GM10847 (cell line): ENCODE results near the gene CDKL2.

Experiments used
- POLR2A ChIP-seq: IDR thresholded peaks from 2 replicates; pipeline ENCODE4 v1.6.1; 2011; ENCODE audit not compliant: insufficient read length; ENCODE audit errors: extremely low read depth

Gene CDKL2

GRCh38 chr4:75630174-75630936 is at the start of gene CDKL2:
Gene CDKL2 (minus strand): TSS chr4:75630528. CDS start chr4:75625988, 4,540 bp downstream.
- TF ChIP-seq POLR2A, result no peak

GRCh38 chr4:75678965-75679364 is 48.6 kb upstream of the CDKL2 start:
- no peak for TF ChIP-seq POLR2A

DNA sequence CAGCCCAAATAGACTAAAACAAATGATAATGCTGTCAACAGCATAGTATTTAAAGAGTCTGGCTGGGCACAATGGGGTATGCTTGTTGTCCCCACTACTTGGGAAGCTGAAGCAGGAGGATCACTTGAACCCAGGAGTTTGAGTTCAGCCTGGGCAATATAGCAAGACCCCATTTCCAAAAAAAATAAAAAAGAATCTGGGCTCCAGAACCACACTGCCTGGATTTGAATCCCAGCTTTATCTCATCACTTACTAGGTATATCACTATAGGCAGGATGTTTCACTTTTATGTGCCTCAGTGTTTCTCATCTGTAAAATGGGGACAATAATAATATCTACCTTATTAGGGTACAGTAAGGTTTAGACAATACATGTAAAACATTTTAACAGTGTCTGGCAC is 48.1 kb upstream of the CDKL2 start:
- TF ChIP-seq POLR2A, result no peak

- no peak for TF ChIP-seq POLR2A
Measured at GRCh38 chr4:75675004-75675531, 44.7 kb upstream of the CDKL2 start.

GRCh38 chr4:75673959-75674328 is 43.6 kb upstream of the CDKL2 start:
- no peak for TF ChIP-seq POLR2A

- peak; percentile 73 for TF ChIP-seq POLR2A
Measured at GRCh38 chr4:75673027-75673958, 43.0 kb upstream of the CDKL2 start, which contains the start of gene G3BP2. Gene G3BP2 (minus strand): TSS chr4:75673411. CDS start chr4:75662025, 11,386 bp downstream.

GRCh38 chr4:75672461-75673026 is 42.2 kb upstream of the CDKL2 start:
- peak; percentile 29 for TF ChIP-seq POLR2A

- no peak for TF ChIP-seq POLR2A
Measured at GRCh38 chr4:75671802-75672421, 41.6 kb upstream of the CDKL2 start.

- no peak for TF ChIP-seq POLR2A
Measured at GRCh38 chr4:75668596-75668995, 38.3 kb upstream of the CDKL2 start.

DNA sequence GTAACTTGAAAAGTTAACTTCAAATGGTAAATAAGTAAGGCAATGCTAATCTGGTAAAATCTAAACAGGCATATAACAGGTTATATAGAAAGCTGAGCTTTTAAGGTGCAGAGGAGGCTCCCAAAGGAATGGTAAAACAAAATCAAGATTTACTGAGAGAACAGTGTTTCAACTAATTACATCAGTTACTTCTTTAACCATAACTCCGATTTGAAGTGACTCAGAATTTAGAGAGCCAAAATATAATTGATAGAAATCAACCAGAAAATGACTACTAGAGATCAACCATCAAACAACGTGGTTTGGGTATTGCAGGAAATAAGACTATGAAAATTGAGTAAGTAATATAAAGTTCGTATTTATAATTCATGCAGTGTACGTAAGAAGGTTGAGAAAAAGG is 36.0 kb upstream of the CDKL2 start:
- TF ChIP-seq POLR2A, result no peak

DNA sequence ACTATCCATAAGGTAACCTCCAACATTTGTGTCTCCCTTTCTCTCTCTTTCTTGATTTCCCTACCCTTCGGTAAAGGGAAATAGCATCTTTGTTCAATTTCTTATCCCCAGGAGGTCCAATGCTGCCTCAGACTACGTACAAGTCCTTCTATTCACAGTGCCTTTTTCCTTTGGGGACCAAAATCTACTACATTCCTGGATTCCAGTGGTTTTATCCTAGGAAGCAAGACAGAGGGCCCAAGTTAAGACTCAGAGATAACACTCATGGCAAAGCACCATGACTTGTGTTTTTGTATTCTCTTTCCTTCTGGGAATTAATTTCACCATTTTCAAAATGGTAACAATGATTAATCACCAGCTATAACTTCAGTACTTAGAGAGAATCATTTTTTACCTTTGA is 32.3 kb upstream of the CDKL2 start:
- no peak for TF ChIP-seq POLR2A

DNA sequence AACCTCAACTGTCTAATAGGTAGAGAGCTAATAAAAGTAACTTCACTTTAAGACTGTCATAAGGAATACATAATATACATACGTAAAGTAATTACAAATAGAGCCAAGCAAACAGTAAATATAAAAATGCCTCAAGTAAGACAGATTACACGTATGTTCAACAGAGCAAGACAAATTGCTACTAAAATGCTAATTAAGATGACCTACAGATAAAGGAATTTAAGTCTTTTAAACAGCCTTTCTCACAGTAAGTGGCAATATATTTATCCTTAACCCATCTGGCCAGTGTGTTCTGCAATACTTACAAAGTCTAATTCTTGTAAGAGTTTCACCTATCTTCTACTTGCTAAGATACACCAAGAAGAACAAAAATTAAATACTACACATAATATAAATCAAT is 30.2 kb upstream of the CDKL2 start:
- TF ChIP-seq POLR2A, result no peak

DNA sequence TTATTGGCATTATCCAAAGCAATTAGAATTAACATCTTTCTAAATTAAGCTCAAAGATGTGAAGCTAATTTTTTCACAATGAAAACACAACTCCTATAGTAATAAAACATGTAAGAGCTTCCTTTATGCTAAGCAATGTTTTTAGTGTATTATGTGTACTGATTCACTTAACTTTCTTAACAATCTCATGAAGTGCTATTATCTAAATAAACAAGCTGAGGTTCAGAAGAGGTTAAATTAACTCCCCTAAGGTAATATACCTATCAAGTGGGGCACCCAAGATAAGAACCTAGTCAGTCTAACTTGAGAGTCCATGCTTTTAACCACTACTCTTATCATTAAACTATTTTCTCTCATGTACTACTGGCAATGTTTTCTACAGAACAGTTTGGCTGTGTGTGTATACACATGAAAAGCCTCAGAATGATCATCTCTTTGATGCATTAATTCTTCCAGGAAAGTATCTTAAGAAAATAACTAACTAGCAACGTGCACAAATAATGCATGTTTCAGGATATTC is 29.2 kb upstream of the CDKL2 start:
- no peak for TF ChIP-seq POLR2A

- no peak for TF ChIP-seq POLR2A
Measured at GRCh38 chr4:75658876-75659275, 28.5 kb upstream of the CDKL2 start.

DNA sequence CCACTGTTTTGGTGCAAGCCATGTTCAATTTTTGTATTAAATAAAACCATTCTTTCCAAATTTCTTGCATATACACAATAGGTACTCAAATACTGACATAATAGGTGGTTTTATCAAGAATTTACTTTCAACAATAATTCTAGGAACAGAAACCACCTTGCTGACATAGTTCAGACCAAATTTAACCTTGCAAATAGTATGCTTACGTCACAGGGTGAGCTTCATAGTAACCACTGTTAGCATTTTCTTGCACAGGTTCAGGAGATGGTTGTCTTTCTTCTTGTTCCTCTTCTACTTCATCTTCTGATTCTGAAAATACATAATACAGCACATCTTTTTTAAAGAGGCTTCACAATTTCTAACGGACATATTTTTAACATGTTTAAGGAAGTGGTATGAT is 25.2 kb upstream of the CDKL2 start:
- no peak for TF ChIP-seq POLR2A
